Astrocyte (in vitro differentiated cells and primary cell): Measurements from ENCODE around the gene YEATS4. TPM values are rescaled to one million over a fixed set of nuclear protein-coding genes. Genes with fewer than 3 reads are reported as not detected.

ENCODE experiments used
- DNase-seq: peaks from one replicate; pipeline ENCODE4 v3.0.0-alpha.2; 2010; ENCODE audit warnings: low read depth
- FAIRE-seq: peaks from 2 replicates; lab custom pipeline; 2011; peaks lifted over from hg19 to GRCh38; lab: Jason Lieb, UNC
- H2AFZ ChIP-seq: 2 replicates; pipeline ENCODE4 v1.6.0; 2012; ENCODE audit warnings: low read depth, low read length, inconsistent platforms
- H3K27ac ChIP-seq: 2 replicates; pipeline ENCODE4 v1.5.1; 2011; ENCODE audit warnings: low read depth, low read length, inconsistent platforms
- H3K27me3 ChIP-seq: 2 replicates; pipeline ENCODE4 v1.6.0; 2011; ENCODE audit warnings: low read length, inconsistent platforms; ENCODE audit not compliant: insufficient read depth
- H3K36me3 ChIP-seq: 2 replicates; pipeline ENCODE4 v1.5.1; 2011; ENCODE audit warnings: low read length, inconsistent platforms; ENCODE audit not compliant: insufficient read depth
- H3K4me1 ChIP-seq: 2 replicates; pipeline ENCODE4 v1.5.1; 2011; ENCODE audit warnings: low read length, inconsistent platforms; ENCODE audit not compliant: insufficient read depth
- H3K4me2 ChIP-seq: 2 replicates; pipeline ENCODE4 v1.6.0; 2012; ENCODE audit warnings: low read length, inconsistent platforms
- H3K4me3 ChIP-seq: 2 replicates; pipeline ENCODE4 v1.5.1; 2011; ENCODE audit warnings: low read depth, mild to moderate bottlenecking, low read length, inconsistent platforms; ENCODE audit not compliant: insufficient read depth
- H3K79me2 ChIP-seq: 2 replicates; pipeline ENCODE4 v1.6.0; 2012; ENCODE audit warnings: mild to moderate bottlenecking, low read length, inconsistent platforms; ENCODE audit not compliant: insufficient read depth
- H3K9ac ChIP-seq: 2 replicates; pipeline ENCODE4 v1.6.0; 2012; ENCODE audit warnings: mild to moderate bottlenecking, low read length, inconsistent platforms
- H3K9me3 ChIP-seq: 2 replicates; pipeline ENCODE4 v1.5.1; 2012; ENCODE audit warnings: low read depth, mild to moderate bottlenecking, low read length, inconsistent platforms; ENCODE audit not compliant: insufficient read depth
- H4K20me1 ChIP-seq: 2 replicates; pipeline ENCODE4 v1.6.0; 2012; ENCODE audit warnings: low read length, inconsistent platforms; ENCODE audit not compliant: insufficient read depth
- H3K27ac Mint-ChIP-seq: one replicate; pipeline ENCODE4 v1.8.0; 2021; ENCODE audit warnings: mild to moderate bottlenecking, mixed read lengths; ENCODE audit not compliant: unreplicated experiment
- H3K27me3 Mint-ChIP-seq: one replicate; pipeline ENCODE4 v1.8.0; 2021; ENCODE audit warnings: low read depth, mixed read lengths; ENCODE audit not compliant: unreplicated experiment
- H3K36me3 Mint-ChIP-seq: one replicate; pipeline ENCODE4 v1.8.0; 2021; ENCODE audit warnings: low read depth, mixed read lengths; ENCODE audit not compliant: unreplicated experiment
- H3K4me1 Mint-ChIP-seq: one replicate; pipeline ENCODE4 v1.8.0; 2021; ENCODE audit warnings: low read depth, mixed read lengths; ENCODE audit not compliant: unreplicated experiment
- H3K4me3 Mint-ChIP-seq: one replicate; pipeline ENCODE4 v1.8.0; 2021; ENCODE audit warnings: mild to moderate bottlenecking, moderate library complexity, mixed read lengths; ENCODE audit not compliant: unreplicated experiment
- H3K9me3 Mint-ChIP-seq: one replicate; pipeline ENCODE4 v1.8.0; 2021; ENCODE audit warnings: mild to moderate bottlenecking, mixed read lengths; ENCODE audit not compliant: unreplicated experiment
- EZH2 ChIP-seq: IDR thresholded peaks from 2 replicates; pipeline ENCODE4 v1.6.1; 2012; ENCODE audit warnings: mild to moderate bottlenecking, low read length, inconsistent platforms; ENCODE audit not compliant: insufficient read depth
- total RNA-seq: library from RNA; stranded (reverse); gene quantifications from 2 replicates; pipeline ENCODE4 v1.2.1, GENCODE V29; 2021
- TF ChIP-seq, protein P1 (sequence below): IDR thresholded peaks from 2 replicates; pipeline ENCODE4 v1.5.1; 2011; ENCODE audit warnings: low read depth, mild to moderate bottlenecking, inconsistent platforms, low read length, moderate library complexity; ENCODE audit not compliant: insufficient read depth

The YEATS4 gene
- total RNA-seq, 1 donor from 2014 or later: 11.6 TPM

DNA sequence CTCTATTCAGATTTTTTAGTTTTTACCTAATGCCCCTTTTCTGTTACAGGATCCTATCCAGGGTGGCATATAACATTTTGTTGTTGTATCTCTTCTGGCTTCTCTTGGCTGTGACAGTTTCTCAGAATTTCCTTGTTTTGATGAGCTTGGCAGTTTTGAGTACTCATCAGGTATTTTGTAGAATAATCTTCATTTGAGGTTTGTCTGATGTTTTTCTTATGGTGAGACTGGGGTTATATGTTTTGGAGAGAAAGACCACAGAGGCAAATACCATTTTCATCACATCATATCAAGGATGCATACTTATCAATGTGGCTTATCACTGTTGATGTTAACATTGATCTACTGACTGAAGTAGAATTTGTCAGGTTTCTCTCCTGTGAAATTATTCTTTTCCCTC is 25.4 kb upstream of the YEATS4 start:
- H3K4me3 ChIP-seq: no peak overlapping the region
- no peak overlapping the region for H3K27ac Mint-ChIP-seq
- H3K4me1 ChIP-seq: no peaks in the 10 kb centered on the region
- no peaks in the 10 kb centered on the region for H4K20me1 ChIP-seq
- peaks cover 19% of the 10 kb centered on the region for H3K27me3 ChIP-seq
- H3K79me2 ChIP-seq: no peaks in the 10 kb centered on the region
- H3K36me3 ChIP-seq: no peaks in the 10 kb centered on the region
- FAIRE-seq: no peak
- H3K4me1 Mint-ChIP-seq: peaks cover 1% of the 10 kb centered on the region
- no peaks in the 10 kb centered on the region for H3K36me3 Mint-ChIP-seq
- no peak overlapping the region for H3K4me3 Mint-ChIP-seq
- H3K4me2 ChIP-seq: no peak overlapping the region
- H3K9ac ChIP-seq: no peak overlapping the region
- TF ChIP-seq, protein P1, sequence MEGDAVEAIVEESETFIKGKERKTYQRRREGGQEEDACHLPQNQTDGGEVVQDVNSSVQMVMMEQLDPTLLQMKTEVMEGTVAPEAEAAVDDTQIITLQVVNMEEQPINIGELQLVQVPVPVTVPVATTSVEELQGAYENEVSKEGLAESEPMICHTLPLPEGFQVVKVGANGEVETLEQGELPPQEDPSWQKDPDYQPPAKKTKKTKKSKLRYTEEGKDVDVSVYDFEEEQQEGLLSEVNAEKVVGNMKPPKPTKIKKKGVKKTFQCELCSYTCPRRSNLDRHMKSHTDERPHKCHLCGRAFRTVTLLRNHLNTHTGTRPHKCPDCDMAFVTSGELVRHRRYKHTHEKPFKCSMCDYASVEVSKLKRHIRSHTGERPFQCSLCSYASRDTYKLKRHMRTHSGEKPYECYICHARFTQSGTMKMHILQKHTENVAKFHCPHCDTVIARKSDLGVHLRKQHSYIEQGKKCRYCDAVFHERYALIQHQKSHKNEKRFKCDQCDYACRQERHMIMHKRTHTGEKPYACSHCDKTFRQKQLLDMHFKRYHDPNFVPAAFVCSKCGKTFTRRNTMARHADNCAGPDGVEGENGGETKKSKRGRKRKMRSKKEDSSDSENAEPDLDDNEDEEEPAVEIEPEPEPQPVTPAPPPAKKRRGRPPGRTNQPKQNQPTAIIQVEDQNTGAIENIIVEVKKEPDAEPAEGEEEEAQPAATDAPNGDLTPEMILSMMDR: no peak
- TF ChIP-seq EZH2: no peak
- H3K9me3 Mint-ChIP-seq: no peaks in the 10 kb centered on the region
- no peak overlapping the region for H2AFZ ChIP-seq
- H3K27me3 Mint-ChIP-seq: peaks cover 10% of the 10 kb centered on the region
- no peak overlapping the region for H3K27ac ChIP-seq
- H3K9me3 ChIP-seq: no peaks in the 10 kb centered on the region
- no peak for DNase-seq

DNA sequence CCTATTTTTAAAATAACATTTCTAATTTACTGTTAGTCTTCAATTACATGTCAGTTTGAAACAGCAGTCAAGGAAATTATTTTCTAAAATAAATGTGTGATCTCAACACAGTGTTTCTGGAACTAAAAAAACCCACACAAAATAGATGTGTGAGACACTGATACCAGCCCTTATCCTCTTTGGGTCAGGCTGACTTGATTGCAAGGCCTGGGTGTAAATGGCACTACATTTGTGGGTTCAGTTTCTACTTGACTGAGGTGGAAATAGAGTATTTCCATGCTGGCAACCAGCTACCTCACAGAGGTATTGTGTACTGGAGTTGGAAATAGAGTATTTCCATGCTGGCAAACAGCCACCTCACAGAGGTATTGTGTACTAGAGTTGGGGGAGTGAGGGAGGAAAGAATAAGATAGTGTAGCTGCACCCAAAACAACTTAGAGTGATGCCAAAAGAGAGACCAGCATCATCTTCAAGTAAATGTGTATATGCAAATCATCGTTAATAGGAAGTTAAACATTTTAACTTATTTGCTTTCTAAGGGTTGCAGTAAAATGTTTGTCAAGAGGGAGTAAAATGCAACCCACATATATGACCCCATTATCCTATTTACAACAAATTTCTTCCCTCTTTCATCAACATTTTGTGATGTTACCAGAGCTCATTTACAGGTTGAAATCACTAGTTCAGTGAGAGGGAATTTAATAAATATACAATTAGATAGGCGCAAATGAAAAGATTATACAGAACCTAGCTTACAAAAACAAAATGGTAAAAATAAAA is 22.0 kb upstream of the YEATS4 start:
- Mint-ChIP-seq H3K27ac (no peak overlapping the region), H3K4me1 (no peaks in the 10 kb centered on the region), H3K36me3 (no peaks in the 10 kb centered on the region), H3K4me3 (no peak overlapping the region), H3K9me3 (no peaks in the 10 kb centered on the region), H3K27me3 (peaks cover 8% of the 10 kb centered on the region)
- no peaks in the 10 kb centered on the region for H3K79me2 ChIP-seq
- DNase-seq (no peak), FAIRE-seq (no peak)
- H4K20me1 ChIP-seq: no peaks in the 10 kb centered on the region
- peaks cover 8% of the 10 kb centered on the region for H3K27me3 ChIP-seq
- H3K9me3 ChIP-seq: no peaks in the 10 kb centered on the region
- no peak overlapping the region for H3K27ac ChIP-seq
- H3K4me1 ChIP-seq: no peaks in the 10 kb centered on the region
- no peak for TF ChIP-seq EZH2
- TF ChIP-seq, protein P1: no peak
- no peak overlapping the region for H2AFZ ChIP-seq
- no peaks in the 10 kb centered on the region for H3K36me3 ChIP-seq
- H3K4me2 ChIP-seq: no peak overlapping the region
- H3K9ac ChIP-seq: no peak overlapping the region
- no peak overlapping the region for H3K4me3 ChIP-seq
